GM23248 (cell line): ENCODE results near the gene PLEKHA6.
"Not testable (repeated sequence)": the region's sequence is repeated elsewhere in the genome, so short reads cannot be mapped to it uniquely, and the experiment has no call there.

Experiments
- EZH2 ChIP-seq: fragments of 200-600 bp; sonication (generic); IDR thresholded peaks from 2 replicates; pipeline ENCODE4 v1.6.1; 2018; ENCODE audit warnings: antibody characterized with exemption, mild to moderate bottlenecking; ENCODE audit not compliant: insufficient read depth, poor library complexity, severe bottlenecking
- EZH2phosphoT487 ChIP-seq: fragments of 200-600 bp; sonication (generic); IDR thresholded peaks from 2 replicates; pipeline ENCODE4 v1.6.1; 2018; ENCODE audit warnings: antibody characterized with exemption, moderate library complexity, mild to moderate bottlenecking, low read depth; ENCODE audit not compliant: insufficient read depth

DNA sequence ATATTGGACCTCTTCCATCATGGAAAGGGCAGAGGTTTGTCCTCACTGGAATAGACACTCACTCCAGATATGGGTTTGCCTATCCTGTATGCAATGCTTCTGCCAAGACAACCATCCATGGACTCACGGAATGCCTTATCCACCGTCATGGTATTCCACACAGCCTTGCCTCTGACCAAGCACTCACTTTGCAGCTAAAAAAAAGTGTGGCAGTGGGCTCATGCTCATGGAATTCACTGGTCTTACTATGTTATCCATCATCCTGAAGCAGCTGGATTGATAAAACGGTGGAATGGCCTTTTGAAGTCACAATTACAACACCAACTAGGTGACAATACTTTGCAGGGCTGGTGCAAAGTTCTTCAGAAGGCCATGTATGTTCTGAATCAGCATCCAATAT lies 120.3 kb downstream of the PLEKHA6 start:
- not testable (repeated sequence) for TF ChIP-seq EZH2, EZH2phosphoT487
